ENCODE data around the gene XPNPEP2.

The XPNPEP2 gene

DNA sequence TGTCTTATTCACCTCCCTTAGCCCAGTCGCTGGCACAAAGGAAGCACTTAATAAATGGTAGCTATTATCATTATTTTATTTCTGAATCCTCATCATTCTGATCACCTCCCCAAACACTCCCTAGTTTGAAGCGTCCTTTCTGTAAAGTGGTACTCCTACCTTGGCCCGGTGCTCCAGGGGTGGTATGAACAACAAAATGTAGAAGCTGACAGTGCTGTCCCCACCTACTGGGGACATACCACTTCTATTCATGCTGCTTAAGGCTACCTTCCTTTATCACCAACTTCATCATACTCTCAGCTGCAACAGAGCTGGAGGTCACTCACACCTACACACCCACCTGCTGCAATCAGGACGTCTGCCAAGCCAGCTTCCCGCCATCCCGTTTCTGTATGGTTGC lies 43.2 kb upstream of the XPNPEP2 start:
- H3K27ac ChIP-seq: no peak overlapping the region
- H3K27me3 ChIP-seq: no peaks in the 10 kb centered on the region
- no peak for TF ChIP-seq CTCF (IDR thresholded peaks at IDR 0.05)
- intact Hi-C loops (cut with DNase I; ENCODE audit: low total_unique reads): no loop called here
- no peak for DNase-seq
- H3K4me3 ChIP-seq: no peak overlapping the region
- H3K36me3 ChIP-seq: no peaks in the 10 kb centered on the region
- no peaks in the 10 kb centered on the region for H3K9me3 ChIP-seq
- H3K4me1 ChIP-seq: peaks cover 0 to 2% (median under 1%) of the 10 kb centered on the region in 4 donors

GRCh38 chrX:129695937-129696336 lies 42.8 kb upstream of the XPNPEP2 start:
- Histone ChIP-seq H3K4me3 (no peak overlapping the region), H3K27ac (no peak overlapping the region), H3K4me1 (peaks cover 0 to 6% (median 2%) of the 10 kb centered on the region in 4 donors), H3K9me3 (no peaks in the 10 kb centered on the region), H3K27me3 (no peaks in the 10 kb centered on the region), H3K36me3 (no peaks in the 10 kb centered on the region)
- no peak for DNase-seq
- intact Hi-C loops (cut with DNase I; ENCODE audit: low total_unique reads): no loop called here
- TF ChIP-seq CTCF (IDR thresholded peaks at IDR 0.05): no peak

- Histone ChIP-seq H3K27ac (no peak overlapping the region), H3K9me3 (no peaks in the 10 kb centered on the region), H3K36me3 (no peaks in the 10 kb centered on the region), H3K27me3 (no peaks in the 10 kb centered on the region), H3K4me1 (peaks cover 0 to 12% (median 5%) of the 10 kb centered on the region in 4 donors), H3K4me3 (no peak overlapping the region)
- no peak for DNase-seq
- TF ChIP-seq CTCF (IDR thresholded peaks at IDR 0.05): no peak
- intact Hi-C loops (cut with DNase I; ENCODE audit: low total_unique reads): no loop called here
Measured at GRCh38 chrX:129696463-129697155, 42.2 kb upstream of the XPNPEP2 start.

- Histone ChIP-seq H3K4me1 (peaks cover 0 to 16% (median 7%) of the 10 kb centered on the region in 4 donors), H3K27ac (no peak overlapping the region), H3K4me3 (no peak overlapping the region), H3K27me3 (no peaks in the 10 kb centered on the region), H3K9me3 (no peaks in the 10 kb centered on the region), H3K36me3 (no peaks in the 10 kb centered on the region)
- no peak for TF ChIP-seq CTCF (IDR thresholded peaks at IDR 0.05)
- no peak for DNase-seq
- intact Hi-C loops (cut with DNase I; ENCODE audit: low total_unique reads): no loop called here
Measured at GRCh38 chrX:129697204-129697829, 41.5 kb upstream of the XPNPEP2 start.

GRCh38 chrX:129698150-129698549 lies 40.6 kb upstream of the XPNPEP2 start:
- intact Hi-C loops (cut with DNase I; ENCODE audit: low total_unique reads): no loop called here
- DNase-seq: no peak
- Histone ChIP-seq H3K27ac (no peak overlapping the region), H3K27me3 (no peaks in the 10 kb centered on the region), H3K36me3 (no peaks in the 10 kb centered on the region), H3K9me3 (no peaks in the 10 kb centered on the region), H3K4me3 (no peak overlapping the region), H3K4me1 (peaks cover 0 to 16% (median 7%) of the 10 kb centered on the region in 4 donors)
- no peak for TF ChIP-seq CTCF (IDR thresholded peaks at IDR 0.05)

Data from tibial artery (tissue), 4 donors.